Smooth muscle cell (in vitro differentiated cells): ENCODE measurements around the gene SYCP2L. TPM values are rescaled to one million over a fixed set of nuclear protein-coding genes. Genes with fewer than 3 reads are reported as not detected.
A peak's percentile ranks its signal among the peaks of the same experiment; 100 is the strongest.
"Not testable (repeated sequence)": the region's sequence is repeated elsewhere in the genome, so short reads cannot be mapped to it uniquely, and the experiment has no call there.

ENCODE experiments used
- DNase-seq: peaks from one replicate; lab custom pipeline; 2025; ENCODE audit not compliant: unreplicated experiment; lab: John Stamatoyannopoulos, UW
- H2AFZ ChIP-seq: fragments of 200-600 bp; sonication (generic); 2 replicates; pipeline ENCODE4 v1.6.0; 2016; ENCODE audit warnings: antibody characterized with exemption, low read depth, mild to moderate bottlenecking
- H3F3A ChIP-seq: fragments of 200-600 bp; sonication (generic); 2 replicates; pipeline ENCODE4 v1.6.0; 2017; ENCODE audit warnings: antibody characterized with exemption, low read depth
- H3K27ac ChIP-seq: fragments of 200-600 bp; sonication (generic); 2 replicates; pipeline ENCODE4 v1.5.1; 2016; ENCODE audit warnings: low read depth, mild to moderate bottlenecking
- H3K27me3 ChIP-seq: fragments of 200-600 bp; sonication (generic); 2 replicates; pipeline ENCODE4 v1.6.1; 2016; ENCODE audit warnings: low read depth, mild to moderate bottlenecking
- H3K36me3 ChIP-seq: fragments of 200-600 bp; sonication (generic); 2 replicates; pipeline ENCODE4 v1.5.1; 2016; ENCODE audit warnings: low read depth
- H3K4me1 ChIP-seq: fragments of 200-600 bp; sonication (generic); 2 replicates; pipeline ENCODE4 v1.5.1; 2016; ENCODE audit warnings: low read depth
- H3K4me2 ChIP-seq: fragments of 200-600 bp; sonication (generic); 2 replicates; pipeline ENCODE4 v1.6.0; 2016; ENCODE audit warnings: mild to moderate bottlenecking
- H3K4me3 ChIP-seq: fragments of 200-600 bp; sonication (generic); 2 replicates; pipeline ENCODE4 v1.5.1; 2016; ENCODE audit warnings: mild to moderate bottlenecking
- H3K79me2 ChIP-seq: fragments of 200-600 bp; sonication (generic); 2 replicates; pipeline ENCODE4 v1.6.0; 2016; ENCODE audit warnings: low read depth, mild to moderate bottlenecking
- H3K9ac ChIP-seq: fragments of 200-600 bp; sonication (generic); 2 replicates; pipeline ENCODE4 v1.6.0; 2016; ENCODE audit warnings: low read depth
- H3K9me3 ChIP-seq: fragments of 200-600 bp; sonication (generic); replicated peaks from 2 replicates; pipeline ENCODE4 v1.5.1; 2016; ENCODE audit warnings: low read depth
- H4K20me1 ChIP-seq: fragments of 200-600 bp; sonication (generic); 2 replicates; pipeline ENCODE4 v1.6.0; 2016; ENCODE audit warnings: low read depth
- WGBS: methylation state at CpG from one replicate; pipeline ENCODE4 v1.1.7; 2016; ENCODE audit warnings: low lambda C conversion rate; 5-methylcytosine and 5-hydroxymethylcytosine counted together
- polyA plus RNA-seq: library from polyadenylated mRNA; unstranded; fragments of >200 nt; fragmentation: Nextera tagmentation; extraction: Ambion mirVana; gene quantifications from 2 replicates; pipeline ENCODE4 v1.2.1, GENCODE V29; 2016
- total RNA-seq: library from RNA; depleted of rRNA; stranded (reverse); fragments of >200 nt; gene quantifications from 2 replicates; pipeline ENCODE4 v1.2.3, GENCODE V29; 2014
- TF ChIP-seq, protein P1 (sequence below): fragments of 200-600 bp; sonication (generic); IDR thresholded peaks from 2 replicates; pipeline ENCODE4 v1.5.1; 2017; ENCODE audit warnings: borderline replicate concordance, mild to moderate bottlenecking, antibody characterized with exemption; ENCODE audit not compliant: insufficient read depth, poor library complexity, severe bottlenecking

SYCP2L gene
- total and polyA plus RNA-seq, 2 experiments from 2014 or later, result 0.74 to 6.4 TPM

DNA sequence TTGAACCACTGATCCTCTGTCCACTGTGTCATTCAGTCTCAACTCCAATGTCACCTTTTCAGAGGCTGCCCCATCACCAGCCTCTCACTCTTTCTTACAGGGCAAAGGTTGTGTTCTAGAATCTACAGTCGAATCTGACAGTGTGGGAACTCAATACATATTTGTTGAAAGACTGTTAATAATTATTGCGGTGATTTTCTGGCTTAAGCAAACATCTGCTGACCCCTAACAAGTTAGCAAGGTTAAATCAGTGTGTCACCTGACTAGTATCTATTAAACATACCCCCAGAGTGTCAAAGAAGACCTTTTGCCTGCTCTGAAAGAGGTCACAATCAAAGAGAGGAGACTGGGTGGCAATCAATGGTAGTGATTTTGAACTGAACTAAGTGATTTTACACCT, 115.3 kb downstream of the SYCP2L start:
- Histone ChIP-seq H3F3A (peaks cover 8% of the 10 kb centered on the region), H3K4me3 (no peak overlapping the region), H3K27me3 (no peaks in the 10 kb centered on the region), H4K20me1 (no peaks in the 10 kb centered on the region), H3K9ac (no peak overlapping the region), H2AFZ (no peak overlapping the region), H3K4me2 (no peak overlapping the region), H3K9me3 (no peaks in the 10 kb centered on the region), H3K79me2 (no peaks in the 10 kb centered on the region), H3K36me3 (no peaks in the 10 kb centered on the region), H3K27ac (no peak overlapping the region), H3K4me1 (no peaks in the 10 kb centered on the region)
- DNase-seq, result no peak
- WGBS, result 92% methylated on average over 2 of the region's 2 CpGs
- TF ChIP-seq, protein P1, sequence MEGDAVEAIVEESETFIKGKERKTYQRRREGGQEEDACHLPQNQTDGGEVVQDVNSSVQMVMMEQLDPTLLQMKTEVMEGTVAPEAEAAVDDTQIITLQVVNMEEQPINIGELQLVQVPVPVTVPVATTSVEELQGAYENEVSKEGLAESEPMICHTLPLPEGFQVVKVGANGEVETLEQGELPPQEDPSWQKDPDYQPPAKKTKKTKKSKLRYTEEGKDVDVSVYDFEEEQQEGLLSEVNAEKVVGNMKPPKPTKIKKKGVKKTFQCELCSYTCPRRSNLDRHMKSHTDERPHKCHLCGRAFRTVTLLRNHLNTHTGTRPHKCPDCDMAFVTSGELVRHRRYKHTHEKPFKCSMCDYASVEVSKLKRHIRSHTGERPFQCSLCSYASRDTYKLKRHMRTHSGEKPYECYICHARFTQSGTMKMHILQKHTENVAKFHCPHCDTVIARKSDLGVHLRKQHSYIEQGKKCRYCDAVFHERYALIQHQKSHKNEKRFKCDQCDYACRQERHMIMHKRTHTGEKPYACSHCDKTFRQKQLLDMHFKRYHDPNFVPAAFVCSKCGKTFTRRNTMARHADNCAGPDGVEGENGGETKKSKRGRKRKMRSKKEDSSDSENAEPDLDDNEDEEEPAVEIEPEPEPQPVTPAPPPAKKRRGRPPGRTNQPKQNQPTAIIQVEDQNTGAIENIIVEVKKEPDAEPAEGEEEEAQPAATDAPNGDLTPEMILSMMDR, result no peak

DNA sequence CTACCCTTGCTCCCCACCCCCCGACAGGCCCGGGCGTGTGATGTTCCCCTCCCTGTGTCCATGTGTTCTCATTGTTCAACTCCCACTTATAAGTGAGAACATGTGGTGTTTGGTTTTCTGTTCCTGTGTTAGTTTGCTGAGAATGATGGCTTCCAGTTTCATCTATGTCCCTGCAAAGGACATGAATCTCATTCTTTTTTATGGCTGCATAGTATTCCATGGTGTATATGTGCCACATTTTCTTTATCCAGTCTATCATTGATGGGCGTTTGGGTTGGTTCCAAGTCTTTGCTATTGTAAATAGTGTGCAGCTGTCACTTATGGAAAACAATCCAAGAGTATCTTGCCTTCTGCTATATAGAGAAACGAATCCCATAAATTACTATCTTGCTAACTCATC, 116.4 kb downstream of the SYCP2L start:
- peaks cover 11% of the 10 kb centered on the region for H3F3A ChIP-seq
- not testable (repeated sequence) for H2AFZ ChIP-seq, H3K36me3 ChIP-seq, H3K4me1 ChIP-seq, H3K9ac ChIP-seq, H3K27ac ChIP-seq, H3K4me2 ChIP-seq, DNase-seq, H4K20me1 ChIP-seq, H3K27me3 ChIP-seq, H3K9me3 ChIP-seq, H3K4me3 ChIP-seq, H3K79me2 ChIP-seq
- 97% methylated on average over 5 of the region's 5 CpGs for WGBS

DNA sequence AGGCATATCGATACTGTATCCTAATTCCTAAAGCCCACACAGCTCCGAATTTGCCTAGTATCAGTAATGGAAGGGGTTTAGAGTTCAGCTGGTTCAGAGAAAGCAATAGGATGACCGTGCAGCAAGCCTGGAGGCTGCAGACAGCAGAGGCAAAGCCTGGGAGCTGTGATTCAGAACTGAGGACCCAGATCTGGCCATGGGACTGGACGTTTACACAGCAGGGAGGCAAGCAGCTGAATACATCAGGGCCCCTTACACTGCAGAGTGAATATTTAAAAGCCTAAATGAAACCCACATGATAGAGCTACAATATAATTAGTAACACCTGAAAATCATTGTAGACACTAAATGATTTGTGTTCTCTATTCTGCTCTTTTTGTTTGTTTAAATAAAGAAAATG, 119.2 kb downstream of the SYCP2L start:
- Histone ChIP-seq H3K27me3 (no peaks in the 10 kb centered on the region), H3K9me3 (no peaks in the 10 kb centered on the region), H3K4me1 (peaks cover 21% of the 10 kb centered on the region), H3K79me2 (no peaks in the 10 kb centered on the region), H3K4me3 (no peak overlapping the region), H2AFZ (no peak overlapping the region), H3F3A (peaks cover 20% of the 10 kb centered on the region), H4K20me1 (no peaks in the 10 kb centered on the region), H3K4me2 (no peak overlapping the region), H3K27ac (no peak overlapping the region), H3K36me3 (no peaks in the 10 kb centered on the region), H3K9ac (no peak overlapping the region)
- no peak for DNase-seq
- TF ChIP-seq, protein P1, result no peak
- 37% methylated on average over 4 of the region's 4 CpGs for WGBS

DNA sequence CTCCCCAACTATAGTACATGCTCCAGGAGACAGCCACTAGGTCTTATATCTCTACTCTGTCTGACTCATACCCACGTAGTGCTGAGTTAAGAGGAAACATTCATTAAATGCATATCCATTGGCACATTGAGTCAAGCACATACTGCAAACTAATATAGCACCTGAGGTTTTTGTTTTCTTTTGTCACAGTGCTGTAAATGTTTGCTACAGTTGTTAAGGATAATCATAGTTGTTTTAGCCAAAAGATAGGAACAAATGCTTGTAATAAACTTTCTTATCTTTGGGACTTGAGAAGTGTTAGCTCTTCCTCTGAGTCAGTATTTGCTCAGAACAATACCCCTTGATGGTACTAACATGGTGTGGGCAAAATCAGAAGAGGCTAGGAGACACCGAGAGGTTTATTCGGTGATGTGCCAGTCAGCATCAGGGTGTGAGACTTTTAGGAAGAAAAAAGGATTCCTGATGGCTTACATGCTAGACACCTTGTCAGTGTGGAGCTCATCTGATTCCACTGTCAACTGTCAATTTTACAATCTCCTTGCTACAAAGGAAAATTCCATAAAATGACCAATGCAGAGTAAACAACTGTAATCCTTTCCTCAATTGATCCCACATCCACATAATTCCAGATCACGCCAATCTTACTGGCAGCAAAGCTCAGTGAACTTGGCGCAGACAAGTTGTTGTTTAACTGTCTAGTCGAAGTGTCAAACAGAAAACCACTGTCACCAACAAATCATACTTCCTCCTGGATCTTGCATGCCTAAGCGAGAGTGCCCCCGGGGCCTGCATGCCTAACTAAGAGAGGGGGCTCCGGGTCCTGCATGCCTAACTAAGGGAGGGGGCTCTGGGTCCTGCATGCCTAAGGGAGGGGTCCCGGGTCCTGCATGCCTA, 121.1 kb downstream of the SYCP2L start:
- peak overlapping the region; percentile 57 for H3K4me2 ChIP-seq
- H2AFZ ChIP-seq, result no peak overlapping the region
- TF ChIP-seq, protein P1, result no peak
- no peak overlapping the region for H3K9ac ChIP-seq
- H3K79me2 ChIP-seq, result no peaks in the 10 kb centered on the region
- no peak overlapping the region for H3K4me3 ChIP-seq
- H3K27me3 ChIP-seq, result no peaks in the 10 kb centered on the region
- no peaks in the 10 kb centered on the region for H3K36me3 ChIP-seq
- no peak for DNase-seq
- no peaks in the 10 kb centered on the region for H3K9me3 ChIP-seq
- H3K27ac ChIP-seq, result peak overlapping the region; percentile 80
- H4K20me1 ChIP-seq, result no peaks in the 10 kb centered on the region
- 29% methylated on average over 10 of the region's 10 CpGs for WGBS
- H3K4me1 ChIP-seq, result peaks cover 38% of the 10 kb centered on the region
- H3F3A ChIP-seq, result peaks cover 26% of the 10 kb centered on the region
